ENCODE data around the gene REEP5. TPM values are rescaled to one million over a fixed set of nuclear protein-coding genes. Genes with fewer than 3 reads are reported as not detected.

Gene REEP5
- polyA plus RNA-seq, 1 experiment, result 334 TPM

- H3K4me3 ChIP-seq (ENCODE audit: low read depth, low read length), result no peak overlapping the region
- peaks cover 2% of the 10 kb centered on the region; the same call in 1 of the 2 replicates for H3K27me3 ChIP-seq (ENCODE audit: control insufficient read depth, insufficient read depth, low read length)
- no peak for DNase-seq (ENCODE audit: low read depth)
- CTCF ChIA-PET, result no interaction called here
- POLR2A ChIA-PET, result no interaction called here
- H3K36me3 ChIP-seq (ENCODE audit: control insufficient read depth, insufficient read depth, low read length), result no peaks in the 10 kb centered on the region
- no peak for TF ChIP-seq CTCF (IDR thresholded peaks at IDR 0.05; ENCODE audit: insufficient read depth, low read depth, low read length)
Measured at GRCh38 chr5:112938286-112938685, 16.3 kb upstream of the REEP5 start.

- H3K27me3 ChIP-seq (ENCODE audit: control insufficient read depth, insufficient read depth, low read length), result peaks cover 4% of the 10 kb centered on the region
- H3K36me3 ChIP-seq (ENCODE audit: control insufficient read depth, insufficient read depth, low read length), result no peaks in the 10 kb centered on the region
- CTCF ChIA-PET, result interaction anchor here (0.6 kb wide), 1 partner anchor 11 kb away, joined by 3 read pairs; no protein-coding TSS in a partner anchor
- TF ChIP-seq CTCF (IDR thresholded peaks at IDR 0.05; ENCODE audit: insufficient read depth, low read depth, low read length), result no peak
- no peak for DNase-seq (ENCODE audit: low read depth)
- POLR2A ChIA-PET, result no interaction called here
- no peak overlapping the region for H3K4me3 ChIP-seq (ENCODE audit: low read depth, low read length)
Measured at GRCh38 chr5:112935675-112936074, 13.6 kb upstream of the REEP5 start.

GRCh38 chr5:112934366-112934663 lies 12.3 kb upstream of the REEP5 start:
- ChIA-PET CTCF (interaction anchor here (0.7 kb wide), 2 partner anchors 11 to 280 kb away, joined by 3 read pairs; no protein-coding TSS in a partner anchor), POLR2A (interaction anchor here (1.0 kb wide), 1 partner anchor 24 kb away, joined by 3 read pairs; no protein-coding TSS in a partner anchor)
- Histone ChIP-seq H3K27me3 (ENCODE audit: control insufficient read depth, insufficient read depth, low read length) (peaks cover 4% of the 10 kb centered on the region), H3K4me3 (ENCODE audit: low read depth, low read length) (no peak overlapping the region), H3K36me3 (ENCODE audit: control insufficient read depth, insufficient read depth, low read length) (no peaks in the 10 kb centered on the region)
- DNase-seq (ENCODE audit: low read depth), result no peak
- no peak for TF ChIP-seq CTCF (IDR thresholded peaks at IDR 0.05; ENCODE audit: insufficient read depth, low read depth, low read length)

GRCh38 chr5:112933651-112934365 lies 11.8 kb upstream of the REEP5 start:
- peak; percentile 85 for DNase-seq (ENCODE audit: low read depth)
- Histone ChIP-seq H3K4me3 (ENCODE audit: low read depth, low read length) (no peak overlapping the region), H3K27me3 (ENCODE audit: control insufficient read depth, insufficient read depth, low read length) (peaks cover 4% of the 10 kb centered on the region), H3K36me3 (ENCODE audit: control insufficient read depth, insufficient read depth, low read length) (no peaks in the 10 kb centered on the region)
- ChIA-PET POLR2A (interaction anchor here (1.0 kb wide), 1 partner anchor 25 kb away, joined by 3 read pairs; no protein-coding TSS in a partner anchor), CTCF (no interaction called here)
- TF ChIP-seq CTCF (IDR thresholded peaks at IDR 0.05; ENCODE audit: insufficient read depth, low read depth, low read length), result no peak

- POLR2A ChIA-PET, result no interaction called here
Measured at GRCh38 chr5:112933105-112933504, 11.1 kb upstream of the REEP5 start.

More at GRCh38 chr5:112933105-112933504, 11.1 kb upstream of the REEP5 start:
- DNase-seq (ENCODE audit: low read depth), result no peak
- CTCF ChIA-PET, result no interaction called here
- H3K36me3 ChIP-seq (ENCODE audit: control insufficient read depth, insufficient read depth, low read length), result no peaks in the 10 kb centered on the region
- H3K4me3 ChIP-seq (ENCODE audit: low read depth, low read length), result no peak overlapping the region
- H3K27me3 ChIP-seq (ENCODE audit: control insufficient read depth, insufficient read depth, low read length), result peaks cover 4% of the 10 kb centered on the region
- TF ChIP-seq CTCF (IDR thresholded peaks at IDR 0.05; ENCODE audit: insufficient read depth, low read depth, low read length), result no peak
